ENCODE measurements around the gene TRIM54. TPM values are rescaled to one million over a fixed set of nuclear protein-coding genes. Genes with fewer than 3 reads are reported as not detected.

TRIM54 gene
- total and polyA plus RNA-seq, 8 donors, result 0.13 to 0.87 (median 0.43) TPM; not detected in 4

GRCh38 chr2:27242614-27242951 lies 39.6 kb upstream of the TRIM54 start:
- intact Hi-C loops (cut with DNase I; ENCODE audit: low total_unique reads), result no loop called here
- Histone ChIP-seq H3K4me3 (no peak overlapping the region), H3K27me3 (no peaks in the 10 kb centered on the region), H3K27ac (no peak overlapping the region), H3K4me1 (no peaks in the 10 kb centered on the region), H3K36me3 (peaks cover 65 to 76% (median 71%) of the 10 kb centered on the region in 4 donors), H3K9me3 (no peaks in the 10 kb centered on the region)
- no peak for DNase-seq
- TF ChIP-seq POLR2AphosphoS5 (IDR thresholded peaks at IDR 0.05) (no peak), CTCF (IDR thresholded peaks at IDR 0.05) (no peak), EP300 (IDR thresholded peaks at IDR 0.05) (no peak), POLR2A (IDR thresholded peaks at IDR 0.05) (no peak)
- WGBS, 5 donors, result 95 to 100% (median 97%) methylated on average over 6 to 16 of the region's 16 CpGs

- Histone ChIP-seq H3K27ac (no peak overlapping the region), H3K9me3 (no peaks in the 10 kb centered on the region), H3K4me3 (no peak overlapping the region), H3K4me1 (no peaks in the 10 kb centered on the region), H3K36me3 (peaks cover 55 to 66% (median 61%) of the 10 kb centered on the region in 4 donors), H3K27me3 (no peaks in the 10 kb centered on the region)
- TF ChIP-seq POLR2AphosphoS5 (IDR thresholded peaks at IDR 0.05) (no peak), EP300 (IDR thresholded peaks at IDR 0.05) (no peak), POLR2A (IDR thresholded peaks at IDR 0.05) (no peak), CTCF (IDR thresholded peaks at IDR 0.05) (no peak)
- DNase-seq, result no peak
- 83 to 91% (median 90%) methylated on average over 18 to 19 of the region's 19 CpGs for WGBS, 5 donors
- intact Hi-C loops (cut with DNase I; ENCODE audit: low total_unique reads), result no loop called here
Measured at GRCh38 chr2:27243391-27244130, 38.7 kb upstream of the TRIM54 start.

GRCh38 chr2:27245116-27245515 lies 37.1 kb upstream of the TRIM54 start:
- intact Hi-C loops (cut with DNase I; ENCODE audit: low total_unique reads), result no loop called here
- H3K9me3 ChIP-seq, result no peaks in the 10 kb centered on the region
- H3K4me1 ChIP-seq, result peaks cover under 1 to 2% (median 1%) of the 10 kb centered on the region in 4 donors
- H3K27me3 ChIP-seq, result peaks cover 0 to 8% (median 5%) of the 10 kb centered on the region in 3 donors
- no peak overlapping the region for H3K27ac ChIP-seq
- TF ChIP-seq EP300 (IDR thresholded peaks at IDR 0.05) (no peak), POLR2A (IDR thresholded peaks at IDR 0.05) (no peak), POLR2AphosphoS5 (IDR thresholded peaks at IDR 0.05) (no peak), CTCF (IDR thresholded peaks at IDR 0.05) (no peak)
- 69 to 84% (median 76%) methylated on average over 10 of the region's 10 CpGs for WGBS, 5 donors
- H3K36me3 ChIP-seq, result peaks cover 41 to 51% (median 46%) of the 10 kb centered on the region in 4 donors
- H3K4me3 ChIP-seq, result no peak overlapping the region
- no peak for DNase-seq

GRCh38 chr2:27245626-27246025 lies 36.6 kb upstream of the TRIM54 start:
- Histone ChIP-seq H3K9me3 (no peaks in the 10 kb centered on the region), H3K36me3 (peaks cover 36 to 45% (median 40%) of the 10 kb centered on the region in 4 donors), H3K27ac (no peak overlapping the region), H3K4me1 (peaks cover 5 to 6% (median 6%) of the 10 kb centered on the region in 4 donors), H3K27me3 (peaks cover 0 to 13% (median 10%) of the 10 kb centered on the region in 3 donors), H3K4me3 (no peak overlapping the region)
- TF ChIP-seq POLR2A (IDR thresholded peaks at IDR 0.05) (no peak), CTCF (IDR thresholded peaks at IDR 0.05) (no peak), POLR2AphosphoS5 (IDR thresholded peaks at IDR 0.05) (no peak), EP300 (IDR thresholded peaks at IDR 0.05) (no peak)
- peak in 1 of 2 donors; percentile 34 for DNase-seq
- WGBS, 5 donors, result 78 to 87% (median 84%) methylated on average over 4 of the region's 4 CpGs
- intact Hi-C loops (cut with DNase I; ENCODE audit: low total_unique reads), result no loop called here

All from stomach (tissue), 9 donors.